NCI-H2227 (cell line): ENCODE results near the gene C11orf52.

Source experiments
- DNase-seq: peaks from one replicate; lab custom pipeline; 2025; ENCODE audit not compliant: unreplicated experiment; lab: John Stamatoyannopoulos, UW

C11orf52 gene

DNA sequence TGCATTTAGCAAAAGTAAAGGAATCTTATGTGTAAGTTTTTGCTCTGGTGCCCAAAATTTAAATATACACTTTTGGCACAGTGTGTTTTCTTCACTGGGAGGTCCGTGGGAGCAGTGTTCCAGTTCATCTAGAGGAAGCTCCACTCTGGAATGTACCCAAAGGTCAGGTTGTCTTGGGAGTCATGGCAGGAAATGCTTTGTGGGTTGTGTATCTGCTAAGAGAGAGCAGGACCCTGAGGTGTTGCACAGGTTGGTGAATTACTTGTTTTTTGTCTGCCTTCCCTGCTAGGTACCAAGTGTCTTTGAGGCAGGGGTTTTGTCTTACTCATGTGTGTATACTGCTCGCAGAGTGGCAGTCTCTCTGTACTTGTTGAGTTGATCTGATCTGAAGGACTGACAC, 55.7 kb downstream of the C11orf52 start:
- DNase-seq: no peak

GRCh38 chr11:111975076-111975806, 56.5 kb downstream of the C11orf52 start:
- no peak for DNase-seq

DNA sequence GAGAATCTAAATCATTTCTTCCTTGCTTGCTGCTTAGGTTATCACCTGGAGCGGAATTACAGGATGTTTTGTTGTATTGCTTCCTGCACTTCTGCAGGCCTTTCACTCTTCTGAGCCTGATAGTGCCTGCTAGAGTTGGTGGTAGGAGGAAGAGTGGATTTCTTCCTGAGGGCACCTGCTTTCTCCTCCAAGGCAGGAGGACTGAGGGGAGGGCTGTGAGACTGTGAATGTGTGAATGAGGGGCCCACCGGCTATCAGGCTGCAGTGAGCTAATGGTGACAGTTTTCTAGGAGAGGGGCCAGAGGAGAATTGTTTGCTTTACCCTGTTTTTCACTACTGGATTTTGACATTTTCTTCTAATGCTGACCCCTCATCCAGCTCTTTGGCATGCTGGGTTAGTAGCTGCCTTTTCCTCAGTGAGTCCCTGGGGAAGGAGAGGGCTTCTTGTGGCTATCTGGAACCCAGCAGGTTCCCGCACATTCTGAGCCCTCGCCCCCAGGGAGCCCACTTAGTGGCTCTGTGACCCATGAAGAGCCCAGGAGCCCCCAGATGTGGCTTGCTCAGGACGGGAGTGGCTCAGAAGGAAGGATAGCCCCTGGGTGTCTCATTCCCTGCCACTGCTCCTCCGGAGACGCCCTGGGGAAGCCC, 57.5 kb downstream of the C11orf52 start:
- DNase-seq: no peak
